PC-9 (cell line): ENCODE data around the gene BCL2.

Experiments
- EZH2 ChIP-seq: fragments of 200-600 bp; sonication (generic); IDR thresholded peaks from 2 replicates; pipeline ENCODE4 v1.8.0; 2017; ENCODE audit warnings: antibody characterized with exemption, low read depth
- TF ChIP-seq, protein P1 (sequence below): fragments of 200-600 bp; sonication (generic); conservative IDR thresholded peaks from 2 replicates; pipeline ENCODE4 v1.6.1; 2017; ENCODE audit warnings: mixed run types, antibody characterized with exemption, mild to moderate bottlenecking, moderate library complexity

DNA sequence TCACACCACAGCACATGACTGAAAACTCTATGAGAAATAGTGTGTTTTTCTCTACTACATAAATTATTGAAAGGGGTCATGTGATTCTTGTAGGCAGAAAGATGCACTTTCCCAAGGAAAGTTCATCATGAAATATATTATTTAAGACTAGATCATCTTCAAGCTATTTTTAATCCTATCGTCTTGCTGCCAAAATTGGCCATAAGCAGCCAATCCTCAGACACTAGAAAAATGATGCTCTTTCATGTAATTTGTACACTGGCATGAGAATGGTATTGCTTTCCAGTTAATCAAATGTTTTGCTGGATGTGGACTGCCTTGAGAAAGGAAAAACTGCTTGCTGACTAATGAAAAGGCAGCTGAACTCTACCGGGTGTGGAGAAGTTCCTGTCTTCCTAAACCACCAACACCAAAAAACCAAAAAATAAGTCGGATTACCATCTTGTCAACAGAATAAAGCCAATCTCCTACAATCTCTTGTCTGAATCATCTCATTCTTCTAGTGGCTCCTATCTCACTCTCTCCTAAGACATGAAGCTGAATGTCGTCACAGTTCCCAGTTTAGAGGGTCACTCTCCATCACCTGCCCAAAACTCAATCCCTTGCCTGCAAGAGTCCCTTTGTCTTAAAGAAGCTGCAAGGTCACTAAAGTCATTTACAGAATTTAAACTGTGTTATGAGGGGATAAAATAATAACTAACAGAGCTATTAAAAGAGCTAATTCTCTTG is 5.3 kb downstream of the BCL2 start:
- TF ChIP-seq, protein P1, sequence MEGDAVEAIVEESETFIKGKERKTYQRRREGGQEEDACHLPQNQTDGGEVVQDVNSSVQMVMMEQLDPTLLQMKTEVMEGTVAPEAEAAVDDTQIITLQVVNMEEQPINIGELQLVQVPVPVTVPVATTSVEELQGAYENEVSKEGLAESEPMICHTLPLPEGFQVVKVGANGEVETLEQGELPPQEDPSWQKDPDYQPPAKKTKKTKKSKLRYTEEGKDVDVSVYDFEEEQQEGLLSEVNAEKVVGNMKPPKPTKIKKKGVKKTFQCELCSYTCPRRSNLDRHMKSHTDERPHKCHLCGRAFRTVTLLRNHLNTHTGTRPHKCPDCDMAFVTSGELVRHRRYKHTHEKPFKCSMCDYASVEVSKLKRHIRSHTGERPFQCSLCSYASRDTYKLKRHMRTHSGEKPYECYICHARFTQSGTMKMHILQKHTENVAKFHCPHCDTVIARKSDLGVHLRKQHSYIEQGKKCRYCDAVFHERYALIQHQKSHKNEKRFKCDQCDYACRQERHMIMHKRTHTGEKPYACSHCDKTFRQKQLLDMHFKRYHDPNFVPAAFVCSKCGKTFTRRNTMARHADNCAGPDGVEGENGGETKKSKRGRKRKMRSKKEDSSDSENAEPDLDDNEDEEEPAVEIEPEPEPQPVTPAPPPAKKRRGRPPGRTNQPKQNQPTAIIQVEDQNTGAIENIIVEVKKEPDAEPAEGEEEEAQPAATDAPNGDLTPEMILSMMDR = no peak
- no peak for TF ChIP-seq EZH2
